Kasumi-1 (cell line): ENCODE measurements around the gene ADARB1.

Experiments used
- DNase-seq, 2 experiments: peaks; one replicate each; lab custom pipeline; 2025; lab: John Stamatoyannopoulos, UW

ADARB1 gene

GRCh38 chr21:45075596-45076244 lies 1.3 kb downstream of the ADARB1 start:
- no peak for DNase-seq

- DNase-seq = no peak
These were observed 1.9 kb downstream of the ADARB1 start for GRCh38 chr21:45076245-45076711.

- no peak for DNase-seq
These were observed 4.0 kb downstream of the ADARB1 start for GRCh38 chr21:45078371-45078770.

GRCh38 chr21:45078877-45079281 lies 4.5 kb downstream of the ADARB1 start:
- DNase-seq = no peak

GRCh38 chr21:45079351-45079750 lies 5.0 kb downstream of the ADARB1 start:
- no peak for DNase-seq

- DNase-seq = no peak
These were observed 5.9 kb downstream of the ADARB1 start for GRCh38 chr21:45080232-45080631.

GRCh38 chr21:45080639-45081414 lies 6.4 kb downstream of the ADARB1 start:
- no peak for DNase-seq

- no peak for DNase-seq
These were observed 7.3 kb downstream of the ADARB1 start for GRCh38 chr21:45081636-45082035.

GRCh38 chr21:45082736-45083135 lies 8.4 kb downstream of the ADARB1 start:
- DNase-seq = no peak

GRCh38 chr21:45084121-45084520 lies 9.7 kb downstream of the ADARB1 start:
- no peak for DNase-seq

GRCh38 chr21:45084881-45085536 lies 10.6 kb downstream of the ADARB1 start:
- DNase-seq = no peak

- DNase-seq = no peak
These were observed 11.3 kb downstream of the ADARB1 start for GRCh38 chr21:45085700-45086099.

GRCh38 chr21:45086337-45086958 lies 12.1 kb downstream of the ADARB1 start:
- DNase-seq = peak in 1 of 2 experiments; percentile 5

- DNase-seq = peak; percentile 28 to 51
These were observed 12.8 kb downstream of the ADARB1 start for GRCh38 chr21:45087022-45087823.

GRCh38 chr21:45088116-45088515 lies 13.7 kb downstream of the ADARB1 start:
- no peak for DNase-seq

GRCh38 chr21:45088729-45089128 lies 14.3 kb downstream of the ADARB1 start:
- DNase-seq = no peak

GRCh38 chr21:45089964-45090363 lies 15.6 kb downstream of the ADARB1 start:
- no peak for DNase-seq

GRCh38 chr21:45090966-45091365 lies 16.6 kb downstream of the ADARB1 start:
- DNase-seq = no peak

- no peak for DNase-seq
These were observed 17.4 kb downstream of the ADARB1 start for GRCh38 chr21:45091550-45092322.

GRCh38 chr21:45093035-45093532 lies 18.7 kb downstream of the ADARB1 start:
- no peak for DNase-seq

- no peak for DNase-seq
These were observed 20.0 kb downstream of the ADARB1 start for GRCh38 chr21:45094412-45094811.
